Epithelial cell of esophagus (primary cell): Measurements from ENCODE around the gene UBE2O.

Source experiments
- DNase-seq: peaks from one replicate; pipeline ENCODE4 v3.0.0; 2010; ENCODE audit warnings: low read depth
- H3K4me3 ChIP-seq: 2 replicates; pipeline ENCODE4 v1.5.1; 2011; ENCODE audit warnings: mild to moderate bottlenecking, low read length, control low read depth
- TF ChIP-seq, protein P1 (sequence below): IDR thresholded peaks from 2 replicates; pipeline ENCODE4 v1.5.1; 2011; ENCODE audit warnings: low read depth, mild to moderate bottlenecking, low read length, control low read depth, inconsistent platforms; ENCODE audit not compliant: insufficient read depth; ENCODE audit errors: missing control alignments

The UBE2O gene

GRCh38 chr17:76379275-76379641 lies 73.7 kb downstream of the UBE2O start:
- TF ChIP-seq, protein P1, sequence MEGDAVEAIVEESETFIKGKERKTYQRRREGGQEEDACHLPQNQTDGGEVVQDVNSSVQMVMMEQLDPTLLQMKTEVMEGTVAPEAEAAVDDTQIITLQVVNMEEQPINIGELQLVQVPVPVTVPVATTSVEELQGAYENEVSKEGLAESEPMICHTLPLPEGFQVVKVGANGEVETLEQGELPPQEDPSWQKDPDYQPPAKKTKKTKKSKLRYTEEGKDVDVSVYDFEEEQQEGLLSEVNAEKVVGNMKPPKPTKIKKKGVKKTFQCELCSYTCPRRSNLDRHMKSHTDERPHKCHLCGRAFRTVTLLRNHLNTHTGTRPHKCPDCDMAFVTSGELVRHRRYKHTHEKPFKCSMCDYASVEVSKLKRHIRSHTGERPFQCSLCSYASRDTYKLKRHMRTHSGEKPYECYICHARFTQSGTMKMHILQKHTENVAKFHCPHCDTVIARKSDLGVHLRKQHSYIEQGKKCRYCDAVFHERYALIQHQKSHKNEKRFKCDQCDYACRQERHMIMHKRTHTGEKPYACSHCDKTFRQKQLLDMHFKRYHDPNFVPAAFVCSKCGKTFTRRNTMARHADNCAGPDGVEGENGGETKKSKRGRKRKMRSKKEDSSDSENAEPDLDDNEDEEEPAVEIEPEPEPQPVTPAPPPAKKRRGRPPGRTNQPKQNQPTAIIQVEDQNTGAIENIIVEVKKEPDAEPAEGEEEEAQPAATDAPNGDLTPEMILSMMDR, result no peak
- DNase-seq, result no peak
- no peak overlapping the region for H3K4me3 ChIP-seq

DNA sequence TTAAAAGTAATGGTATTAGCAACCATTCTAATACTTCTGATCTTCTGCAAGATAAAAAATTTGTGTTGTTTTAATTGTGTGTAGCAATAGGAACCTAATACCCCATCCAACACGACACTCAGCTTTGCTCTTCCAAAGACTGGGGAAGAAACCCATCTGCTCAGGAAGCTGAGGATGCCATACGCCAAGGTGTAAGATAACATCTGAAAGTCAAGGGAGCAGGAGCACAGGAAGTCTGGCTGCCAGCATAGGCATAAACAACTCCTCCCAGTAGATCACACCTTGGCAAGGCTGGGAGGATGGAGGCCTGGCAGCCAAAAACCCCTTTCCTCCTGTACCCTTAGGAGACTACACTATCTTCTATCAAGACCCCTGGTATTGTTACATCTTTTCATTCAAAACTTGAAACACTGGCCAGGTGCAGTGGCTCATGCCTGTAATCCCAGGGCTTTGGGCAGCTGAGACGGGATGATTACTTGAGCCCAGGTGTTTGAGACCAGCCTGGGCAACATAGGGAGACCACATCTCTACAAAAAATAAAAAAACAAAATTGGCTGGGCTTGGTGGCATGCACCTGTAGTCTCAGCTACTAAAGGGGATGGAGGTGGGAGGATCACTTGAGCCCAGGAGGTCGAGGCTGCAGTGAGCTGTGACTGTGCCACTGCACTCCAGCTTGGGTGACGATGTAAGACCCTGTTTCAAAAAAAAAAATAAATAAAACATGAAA lies 74.2 kb downstream of the UBE2O start:
- DNase-seq, result no peak
- H3K4me3 ChIP-seq, result no peak overlapping the region
- TF ChIP-seq, protein P1, result no peak

GRCh38 chr17:76376318-76377133 lies 76.4 kb downstream of the UBE2O start:
- TF ChIP-seq, protein P1, result no peak
- no peak for DNase-seq
- no peak overlapping the region for H3K4me3 ChIP-seq

GRCh38 chr17:76371656-76372628 lies 81.0 kb downstream of the UBE2O start:
- TF ChIP-seq, protein P1, result no peak
- no peak overlapping the region for H3K4me3 ChIP-seq
- peak; percentile 96 for DNase-seq

DNA sequence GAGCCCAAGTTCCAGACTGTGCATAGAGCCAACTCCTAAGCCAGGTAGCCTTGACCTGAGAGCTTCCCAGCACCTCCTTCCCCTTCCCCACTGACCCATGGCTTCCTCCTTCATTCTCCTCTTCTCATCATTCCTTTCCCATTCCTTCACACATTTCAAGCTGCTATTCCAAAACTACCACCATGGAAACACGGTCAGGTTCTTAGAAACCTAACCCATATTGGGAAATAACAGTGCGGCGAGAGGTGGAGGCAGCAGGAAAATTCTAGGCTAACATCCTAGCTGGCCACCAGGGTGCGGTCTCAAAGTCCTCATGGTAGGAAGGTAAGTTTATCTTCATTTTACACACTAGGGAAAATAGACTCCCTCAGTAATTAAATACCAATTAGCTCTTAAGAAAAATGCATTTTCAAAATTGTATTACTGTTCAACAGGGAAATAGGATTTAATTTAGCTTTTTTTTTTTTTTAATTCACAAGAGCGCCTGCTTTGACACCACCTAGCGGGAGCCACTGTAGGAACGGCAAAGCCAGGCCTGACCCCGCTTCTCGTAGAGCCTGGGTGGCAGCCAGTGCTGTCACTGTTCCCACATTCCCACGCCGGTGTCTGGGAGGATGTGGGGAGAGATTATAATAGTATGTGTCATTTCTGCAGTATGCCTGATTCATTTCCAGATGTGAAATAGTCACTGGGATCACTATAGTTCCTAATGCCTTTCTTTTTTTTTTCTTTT lies 82.5 kb downstream of the UBE2O start:
- TF ChIP-seq, protein P1, result peak; percentile 57
- H3K4me3 ChIP-seq, result no peak overlapping the region
- peak; percentile 93 for DNase-seq

DNA sequence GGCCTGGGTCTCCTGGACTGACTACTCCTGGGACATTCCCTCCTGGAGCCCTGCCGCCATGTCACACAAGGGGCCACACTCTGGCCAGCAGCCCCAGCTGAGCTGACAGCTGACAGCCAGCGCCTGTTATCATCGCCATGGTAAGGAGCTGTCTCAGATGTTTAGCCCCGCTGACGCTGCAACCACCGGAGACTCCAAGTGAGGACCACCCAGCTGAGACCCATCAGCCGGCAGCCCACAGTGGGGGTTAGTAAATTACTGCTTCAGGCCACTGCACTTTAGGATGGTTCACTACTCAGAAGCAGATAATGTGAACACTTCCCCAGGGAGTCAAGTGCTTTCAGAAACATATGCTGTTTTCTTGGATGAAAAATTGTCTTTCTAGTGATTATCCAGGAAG lies 83.1 kb downstream of the UBE2O start:
- no peak for DNase-seq
- TF ChIP-seq, protein P1, result no peak
- no peak overlapping the region for H3K4me3 ChIP-seq
